Measurements from ENCODE around the gene CEP192.

Gene CEP192

GRCh38 chr18:12990967-12991820 lies at the start of gene CEP192:
Gene CEP192, plus strand, starts transcription at chr18:12991362. Its CDS starts 8,063 bp downstream, at chr18:12999425.
- TF ChIP-seq CREB1 (IDR thresholded peaks at IDR 0.05; ENCODE audit: low read depth) (no peak), TEAD4 (IDR thresholded peaks at IDR 0.05) (0 out of 2 replicates have a peak, but pooled peaks have one; percentile 32), USF1 (IDR thresholded peaks at IDR 0.05) (peak; percentile 47; the same call in 1 of the 2 replicates), FOXM1 (IDR thresholded peaks at IDR 0.05; ENCODE audit: borderline replicate concordance, low read depth) (peak; percentile 97), ZBTB7A (IDR thresholded peaks at IDR 0.05; ENCODE audit: low read depth) (no peak), YY1 (IDR thresholded peaks at IDR 0.05; ENCODE audit: low read depth) (peak; percentile 31; the same call in 1 of the 2 replicates), EGR1 (IDR thresholded peaks at IDR 0.05) (peak; percentile 64), TCF12 (IDR thresholded peaks at IDR 0.05; ENCODE audit: low read depth) (no peak; the same call in 1 of the 2 replicates), TAF1 (IDR thresholded peaks at IDR 0.05; ENCODE audit: low read depth) (peak; percentile 86), MAX (IDR thresholded peaks at IDR 0.05) (peak; percentile 84), CEBPB (IDR thresholded peaks at IDR 0.05) (no peak), EP300 (IDR thresholded peaks at IDR 0.05; ENCODE audit: borderline replicate concordance) (no peak)

- no peak for TF ChIP-seq TEAD4 (IDR thresholded peaks at IDR 0.05)
- no peak for TF ChIP-seq CEBPB (IDR thresholded peaks at IDR 0.05)
- no peak for TF ChIP-seq EP300 (IDR thresholded peaks at IDR 0.05; ENCODE audit: borderline replicate concordance)
- no peak for TF ChIP-seq RAD21 (IDR thresholded peaks at IDR 0.05; ENCODE audit: low read depth)
- no peak for TF ChIP-seq TCF12 (IDR thresholded peaks at IDR 0.05; ENCODE audit: low read depth)
- no peak for TF ChIP-seq NFIC (IDR thresholded peaks at IDR 0.05)
- TF ChIP-seq YY1 (IDR thresholded peaks at IDR 0.05; ENCODE audit: low read depth): no peak
- no peak for TF ChIP-seq REST (IDR thresholded peaks at IDR 0.05; ENCODE audit: low read depth)
Observed at GRCh38 chr18:12943215-12943614, 47.9 kb upstream of the CEP192 start.

GRCh38 chr18:12944709-12945108 lies 46.5 kb upstream of the CEP192 start:
- TF ChIP-seq REST (IDR thresholded peaks at IDR 0.05; ENCODE audit: low read depth) (no peak), NFIC (IDR thresholded peaks at IDR 0.05) (no peak), CREB1 (IDR thresholded peaks at IDR 0.05; ENCODE audit: low read depth) (no peak), FOXM1 (IDR thresholded peaks at IDR 0.05; ENCODE audit: borderline replicate concordance, low read depth) (no peak), EGR1 (IDR thresholded peaks at IDR 0.05) (no peak), YY1 (IDR thresholded peaks at IDR 0.05; ENCODE audit: low read depth) (no peak)

- TF ChIP-seq TCF12 (IDR thresholded peaks at IDR 0.05; ENCODE audit: low read depth) (peak; percentile 55; the same call in 1 of the 2 replicates), MAX (IDR thresholded peaks at IDR 0.05) (no peak; the same call in 1 of the 2 replicates), TEAD4 (IDR thresholded peaks at IDR 0.05) (peak; percentile 96), YY1 (IDR thresholded peaks at IDR 0.05; ENCODE audit: low read depth) (no peak), NFIC (IDR thresholded peaks at IDR 0.05) (peak; percentile 85), CEBPB (IDR thresholded peaks at IDR 0.05) (peak; percentile 87)
Observed at GRCh38 chr18:12946549-12947284, 44.4 kb upstream of the CEP192 start.

- no peak for TF ChIP-seq REST (IDR thresholded peaks at IDR 0.05; ENCODE audit: low read depth)
- TF ChIP-seq TEAD4 (IDR thresholded peaks at IDR 0.05): no peak
- no peak; the same call in 1 of the 2 replicates for TF ChIP-seq TCF12 (IDR thresholded peaks at IDR 0.05; ENCODE audit: low read depth)
- TF ChIP-seq USF1 (IDR thresholded peaks at IDR 0.05): no peak
- TF ChIP-seq YY1 (IDR thresholded peaks at IDR 0.05; ENCODE audit: low read depth): no peak
- TF ChIP-seq EP300 (IDR thresholded peaks at IDR 0.05; ENCODE audit: borderline replicate concordance): 0 out of 2 replicates have a peak, but pooled peaks have one; percentile 5
- TF ChIP-seq ZBTB7A (IDR thresholded peaks at IDR 0.05; ENCODE audit: low read depth): no peak
- peak; percentile 84 for TF ChIP-seq MAX (IDR thresholded peaks at IDR 0.05)
- no peak for TF ChIP-seq TAF1 (IDR thresholded peaks at IDR 0.05; ENCODE audit: low read depth)
- TF ChIP-seq EGR1 (IDR thresholded peaks at IDR 0.05): peak; percentile 82
- no peak for TF ChIP-seq CREB1 (IDR thresholded peaks at IDR 0.05; ENCODE audit: low read depth)
- no peak for TF ChIP-seq FOXM1 (IDR thresholded peaks at IDR 0.05; ENCODE audit: borderline replicate concordance, low read depth)
- TF ChIP-seq RAD21 (IDR thresholded peaks at IDR 0.05; ENCODE audit: low read depth): no peak
- TF ChIP-seq CEBPB (IDR thresholded peaks at IDR 0.05): no peak
- TF ChIP-seq NFIC (IDR thresholded peaks at IDR 0.05): no peak
Observed at GRCh38 chr18:12947285-12948049, 43.7 kb upstream of the CEP192 start, which contains the start of gene SEH1L. Gene SEH1L, plus strand, starts transcription at chr18:12948011. Its CDS starts 111 bp downstream, at chr18:12948122.
